AG04450 (cell line): Measurements from ENCODE around the gene HNF1A. TPM values are rescaled to one million over a fixed set of nuclear protein-coding genes. Genes with fewer than 3 reads are reported as not detected.

Source experiments
- CTCF ChIA-PET: fragments of 300-600, 350-600 bp; formaldehyde crosslinking; extraction: SDS; loops from one replicate; lab custom pipeline; 2022; ENCODE audit warnings: antibody characterized with exemption, inconsistent platforms; lab: Charles Lee
- POLR2A ChIA-PET: fragments of 350-600 bp; formaldehyde crosslinking; extraction: SDS; loops from one replicate; lab custom pipeline; 2021; ENCODE audit warnings: antibody characterized with exemption, inconsistent platforms; lab: Yijun Ruan, JAX
- DNase-seq: peaks from one replicate; pipeline ENCODE4 v3.0.0-alpha.2; 2011; ENCODE audit warnings: low read depth, low spot score
- H3K27ac ChIP-seq: one replicate; pipeline ENCODE4 v1.5.1; 2012; ENCODE audit warnings: low read depth, low read length, control low read depth
- H3K27me3 ChIP-seq: one replicate; pipeline ENCODE4 v1.6.0; 2012; ENCODE audit warnings: low read length; ENCODE audit not compliant: control insufficient read depth, insufficient read depth
- H3K4me3 ChIP-seq: 2 replicates; pipeline ENCODE4 v1.5.1; 2011; ENCODE audit warnings: mild to moderate bottlenecking, low read depth, low read length, control low read depth
- H3K9me3 ChIP-seq: 2 replicates; pipeline ENCODE4 v1.5.1; 2012; ENCODE audit warnings: low read length; ENCODE audit not compliant: control insufficient read depth, insufficient read depth
- polyA plus RNA-seq: library from polyadenylated mRNA; depleted of rRNA; stranded (reverse); fragments of >200 nt; gene quantifications from 2 replicates; pipeline ENCODE4 v1.2.3, GENCODE V29; 2011
- TF ChIP-seq, protein P1 (sequence below): IDR thresholded peaks from 2 replicates; pipeline ENCODE4 v1.5.1; 2011; ENCODE audit warnings: low read depth, low read length, control low read depth, inconsistent platforms

The HNF1A gene
- polyA plus RNA-seq, 1 experiment: not detected

GRCh38 chr12:120983759-120984158 lies 5.4 kb downstream of the HNF1A start:
- ChIA-PET POLR2A (no interaction called here), CTCF (no interaction called here)
- Histone ChIP-seq H3K9me3 (no peaks in the 10 kb centered on the region), H3K27me3 (peaks cover 2% of the 10 kb centered on the region), H3K4me3 (no peak overlapping the region), H3K27ac (no peak overlapping the region)
- TF ChIP-seq, protein P1, sequence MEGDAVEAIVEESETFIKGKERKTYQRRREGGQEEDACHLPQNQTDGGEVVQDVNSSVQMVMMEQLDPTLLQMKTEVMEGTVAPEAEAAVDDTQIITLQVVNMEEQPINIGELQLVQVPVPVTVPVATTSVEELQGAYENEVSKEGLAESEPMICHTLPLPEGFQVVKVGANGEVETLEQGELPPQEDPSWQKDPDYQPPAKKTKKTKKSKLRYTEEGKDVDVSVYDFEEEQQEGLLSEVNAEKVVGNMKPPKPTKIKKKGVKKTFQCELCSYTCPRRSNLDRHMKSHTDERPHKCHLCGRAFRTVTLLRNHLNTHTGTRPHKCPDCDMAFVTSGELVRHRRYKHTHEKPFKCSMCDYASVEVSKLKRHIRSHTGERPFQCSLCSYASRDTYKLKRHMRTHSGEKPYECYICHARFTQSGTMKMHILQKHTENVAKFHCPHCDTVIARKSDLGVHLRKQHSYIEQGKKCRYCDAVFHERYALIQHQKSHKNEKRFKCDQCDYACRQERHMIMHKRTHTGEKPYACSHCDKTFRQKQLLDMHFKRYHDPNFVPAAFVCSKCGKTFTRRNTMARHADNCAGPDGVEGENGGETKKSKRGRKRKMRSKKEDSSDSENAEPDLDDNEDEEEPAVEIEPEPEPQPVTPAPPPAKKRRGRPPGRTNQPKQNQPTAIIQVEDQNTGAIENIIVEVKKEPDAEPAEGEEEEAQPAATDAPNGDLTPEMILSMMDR: no peak
- DNase-seq: no peak

DNA sequence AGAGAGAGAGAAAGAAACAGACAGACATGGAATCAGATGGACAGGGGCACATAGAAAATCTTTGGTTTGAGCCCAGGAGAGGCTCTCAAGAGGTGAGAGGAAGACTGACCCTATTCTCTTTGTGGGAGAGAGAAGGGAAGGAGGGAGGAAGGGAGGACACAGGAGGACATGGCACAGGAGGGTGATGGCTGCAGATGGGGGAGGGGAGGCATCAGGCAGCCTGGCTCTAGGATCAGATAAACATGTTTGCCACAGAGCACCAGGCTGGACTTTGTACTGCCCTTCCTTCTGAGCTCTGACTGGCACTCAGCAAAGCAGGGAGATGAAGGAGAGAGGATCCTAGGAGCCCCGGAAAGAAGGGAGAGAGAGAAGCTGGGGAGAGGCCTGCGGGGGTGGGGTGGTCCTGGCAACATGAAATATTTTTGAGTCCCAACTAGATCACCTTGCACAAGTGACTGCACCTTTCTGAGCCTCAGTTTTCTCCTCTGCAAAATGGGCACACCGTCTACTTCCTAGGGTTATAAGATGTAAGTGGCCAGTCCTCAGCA lies 6.1 kb downstream of the HNF1A start:
- POLR2A ChIA-PET: no interaction called here
- H3K27me3 ChIP-seq: peaks cover 2% of the 10 kb centered on the region
- H3K27ac ChIP-seq: no peak overlapping the region
- TF ChIP-seq, protein P1: no peak
- CTCF ChIA-PET: interaction anchor here (1.4 kb wide), 1 partner anchor 12 kb away, joined by 7 read pairs; no protein-coding TSS in a partner anchor
- H3K9me3 ChIP-seq: no peaks in the 10 kb centered on the region
- no peak for DNase-seq
- no peak overlapping the region for H3K4me3 ChIP-seq

GRCh38 chr12:120988234-120988633 lies 9.9 kb downstream of the HNF1A start:
- CTCF ChIA-PET: no interaction called here

DNA sequence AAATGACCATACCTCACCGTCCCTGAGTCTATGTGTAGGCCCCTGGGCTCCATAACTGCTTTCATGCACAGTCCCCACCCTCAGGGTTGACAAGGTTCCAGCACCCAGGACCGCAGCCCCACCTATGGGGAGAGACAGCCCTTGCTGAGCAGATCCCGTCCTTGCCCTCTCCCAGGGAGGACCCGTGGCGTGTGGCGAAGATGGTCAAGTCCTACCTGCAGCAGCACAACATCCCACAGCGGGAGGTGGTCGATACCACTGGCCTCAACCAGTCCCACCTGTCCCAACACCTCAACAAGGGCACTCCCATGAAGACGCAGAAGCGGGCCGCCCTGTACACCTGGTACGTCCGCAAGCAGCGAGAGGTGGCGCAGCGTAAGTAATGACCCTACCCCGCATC lies 10.3 kb downstream of the HNF1A start:
- Histone ChIP-seq H3K9me3 (no peaks in the 10 kb centered on the region), H3K4me3 (no peak overlapping the region), H3K27me3 (peaks cover 6% of the 10 kb centered on the region), H3K27ac (no peak overlapping the region)
- POLR2A ChIA-PET: no interaction called here
- DNase-seq: no peak
- TF ChIP-seq, protein P1: no peak
- CTCF ChIA-PET: no interaction called here

More at GRCh38 chr12:120988234-120988633, 9.9 kb downstream of the HNF1A start:
- Histone ChIP-seq H3K4me3 (no peak overlapping the region), H3K9me3 (no peaks in the 10 kb centered on the region), H3K27me3 (peaks cover 6% of the 10 kb centered on the region), H3K27ac (no peak overlapping the region)
- no peak for DNase-seq
- POLR2A ChIA-PET: no interaction called here
- TF ChIP-seq, protein P1: no peak

DNA sequence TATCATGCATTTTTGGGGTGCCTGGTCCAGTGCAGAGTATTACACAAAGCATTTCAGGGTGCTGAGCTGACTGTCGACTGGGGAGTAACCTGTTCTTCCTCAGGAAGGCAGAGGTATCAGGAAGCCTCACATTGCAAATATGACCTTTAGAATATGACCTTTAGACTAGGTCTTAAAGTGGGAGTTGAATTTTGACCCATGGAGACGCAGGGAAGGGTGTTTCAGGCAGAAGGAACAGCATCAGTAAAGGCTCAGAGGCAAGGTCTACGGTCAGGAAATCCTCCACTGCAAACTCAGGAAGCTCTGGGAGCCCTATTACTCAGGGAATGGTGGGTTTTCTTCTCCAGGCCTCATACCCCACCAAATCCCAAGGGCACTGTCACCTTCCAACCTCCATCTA lies 11.3 kb downstream of the HNF1A start:
- TF ChIP-seq, protein P1: no peak
- POLR2A ChIA-PET: no interaction called here
- no peaks in the 10 kb centered on the region for H3K9me3 ChIP-seq
- no peak overlapping the region for H3K27ac ChIP-seq
- H3K4me3 ChIP-seq: no peak overlapping the region
- H3K27me3 ChIP-seq: peaks cover 6% of the 10 kb centered on the region
- CTCF ChIA-PET: no interaction called here
- no peak for DNase-seq
